ENCODE results near the gene MS4A2.
"Not testable (repeated sequence)": the region's sequence is repeated elsewhere in the genome, so short reads cannot be mapped to it uniquely, and the experiment has no call there.

Gene MS4A2

DNA sequence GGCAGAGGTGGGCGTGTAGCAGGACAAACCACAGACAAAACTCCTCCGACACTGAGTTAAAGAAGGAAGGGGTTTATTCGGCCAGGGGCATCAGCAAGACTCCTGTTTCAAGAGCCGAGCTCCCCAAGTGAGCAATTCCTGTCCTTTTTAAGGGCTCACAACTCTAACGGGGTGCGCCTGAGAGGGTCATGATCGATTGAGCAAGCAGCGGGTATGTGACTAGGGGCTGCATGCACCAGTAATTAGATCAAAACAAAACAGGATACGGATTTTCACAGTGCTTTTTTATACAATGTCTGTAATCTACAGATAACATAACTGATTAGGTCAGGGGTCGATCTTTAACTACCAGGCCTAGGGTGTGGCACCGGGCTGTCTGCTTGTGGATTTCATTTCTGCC, 12.9 kb downstream of the MS4A2 start:
- DNase-seq (ENCODE audit: low read depth in 2 of 2) = not testable (repeated sequence)

DNA sequence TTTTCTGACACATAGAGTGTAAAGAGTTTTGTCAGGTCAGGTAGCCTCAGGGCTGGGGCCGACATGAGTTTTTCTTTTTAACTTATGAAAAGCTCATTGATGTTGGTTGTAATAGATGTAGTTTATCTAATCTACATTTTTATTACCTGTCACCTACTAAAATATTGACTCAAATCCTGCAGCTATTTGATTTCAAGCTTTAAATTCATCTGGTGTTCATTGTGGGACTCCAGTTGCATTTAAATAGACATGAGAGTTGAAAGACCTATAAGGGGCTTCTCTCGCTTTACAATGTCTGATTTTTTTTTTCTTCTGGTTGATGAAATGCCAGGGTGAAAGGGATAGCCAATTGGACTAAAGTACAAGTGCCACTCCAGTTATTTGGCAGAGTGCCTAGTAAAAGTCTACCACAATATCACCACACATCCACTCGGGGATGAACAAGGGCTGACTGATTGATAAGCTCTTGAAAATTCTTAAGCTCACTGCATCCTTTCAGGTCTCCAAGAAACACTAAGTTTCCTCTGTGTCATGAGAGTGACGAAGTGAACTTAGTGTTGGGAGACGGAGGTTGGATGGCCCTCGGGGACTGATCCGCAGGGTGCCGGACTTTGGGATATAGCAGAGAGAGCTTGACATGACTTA, 16.1 kb downstream of the MS4A2 start:
- DNase-seq (ENCODE audit: low read depth in 2 of 2) = not testable (repeated sequence)

DNA sequence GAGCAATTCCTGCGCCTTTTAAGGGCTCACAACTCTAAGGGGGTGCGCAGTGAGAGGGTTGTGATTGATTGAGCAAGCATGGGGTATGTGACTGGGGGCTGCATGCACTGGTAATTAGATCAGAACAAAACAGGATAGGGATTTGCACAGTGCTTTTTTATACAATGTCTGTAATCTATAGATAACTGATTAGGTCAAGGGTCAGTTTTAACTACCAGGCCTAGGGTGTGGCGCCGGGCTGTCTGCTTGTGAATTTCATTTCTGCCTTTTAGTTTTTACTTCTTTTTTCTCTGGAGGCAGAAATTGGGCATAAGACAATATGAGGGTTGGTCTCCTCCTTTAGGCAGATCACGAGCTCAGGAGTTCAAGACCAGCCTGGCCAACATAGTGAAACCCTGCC, 20.2 kb downstream of the MS4A2 start:
- not testable (repeated sequence) for DNase-seq (ENCODE audit: low read depth in 2 of 2)

DNA sequence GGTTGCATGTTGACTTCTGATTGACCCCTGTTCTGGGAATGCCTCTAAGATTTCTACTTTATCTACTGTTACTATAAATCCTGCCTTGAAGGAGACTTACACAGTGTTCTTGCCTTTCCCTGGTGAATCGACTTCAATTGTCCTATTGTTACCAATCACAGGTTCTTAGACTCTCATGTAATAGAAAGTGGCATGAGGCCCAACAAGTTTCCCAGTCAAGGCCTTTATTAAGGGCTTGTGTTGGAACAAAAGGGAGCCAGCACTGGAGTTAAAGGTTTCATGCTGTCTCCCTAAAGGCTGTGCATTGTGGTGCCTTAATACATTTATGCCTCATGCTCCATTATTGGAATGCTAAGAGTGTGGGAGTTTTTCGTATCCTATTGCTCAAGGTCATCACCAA, 23.3 kb downstream of the MS4A2 start:
- no peak for DNase-seq (ENCODE audit: low read depth in 2 of 2)

DNA sequence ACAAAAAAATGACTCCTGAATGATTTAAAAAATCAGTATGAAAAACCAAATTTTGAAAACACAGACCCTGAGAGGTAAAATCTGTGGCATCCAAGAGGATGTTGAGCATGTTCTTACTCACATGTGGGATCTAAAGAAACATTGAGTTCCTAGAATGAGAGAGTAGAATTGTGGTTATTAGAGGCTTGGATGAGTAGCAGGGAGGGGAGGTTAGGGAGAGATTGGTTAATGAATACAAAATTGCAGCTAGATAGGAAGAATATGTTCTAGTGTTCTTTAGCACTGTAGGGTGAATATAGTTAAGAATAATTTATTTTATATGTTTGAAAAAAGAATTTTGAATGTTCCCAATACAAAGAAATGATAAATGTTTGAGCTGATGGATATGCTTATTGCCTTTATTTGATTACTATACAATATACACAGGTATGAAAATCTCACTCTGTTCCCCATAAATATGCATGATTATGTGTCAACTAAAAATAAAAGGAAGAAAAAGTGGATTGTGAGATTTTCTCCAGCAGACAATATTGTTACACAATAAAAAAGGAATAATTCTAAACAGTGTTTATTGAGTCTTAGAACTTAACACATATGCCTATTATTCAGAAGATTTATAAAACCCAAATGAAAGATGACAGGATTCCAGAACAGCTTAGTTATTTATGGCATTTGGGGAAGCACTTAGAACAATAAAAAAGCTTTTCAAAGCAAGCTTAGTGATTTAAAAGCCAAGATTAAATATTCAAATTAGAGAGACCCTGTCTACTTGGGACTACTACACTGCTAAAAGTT, 28.7 kb downstream of the MS4A2 start:
- no peak for DNase-seq (ENCODE audit: low read depth in 2 of 2)

DNA sequence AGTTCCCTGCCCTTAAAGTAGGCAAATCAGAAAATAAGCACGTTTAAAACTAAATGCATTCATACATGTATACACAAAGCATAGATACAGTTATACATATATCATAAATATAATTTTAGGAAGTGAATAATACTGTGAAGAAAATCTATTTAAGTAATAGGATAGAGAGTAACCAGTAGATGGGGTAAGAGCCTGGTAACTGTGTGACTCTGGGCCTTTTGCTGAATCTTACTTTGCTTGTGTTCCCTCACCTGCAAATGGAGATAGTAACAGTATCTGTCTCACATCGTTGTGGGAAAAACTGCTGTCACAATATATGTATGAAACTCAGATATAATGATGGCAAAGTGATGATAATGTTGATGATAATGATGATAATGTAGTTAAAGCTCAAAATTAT, 29.9 kb downstream of the MS4A2 start:
- no peak for DNase-seq (ENCODE audit: low read depth in 2 of 2)

DNA sequence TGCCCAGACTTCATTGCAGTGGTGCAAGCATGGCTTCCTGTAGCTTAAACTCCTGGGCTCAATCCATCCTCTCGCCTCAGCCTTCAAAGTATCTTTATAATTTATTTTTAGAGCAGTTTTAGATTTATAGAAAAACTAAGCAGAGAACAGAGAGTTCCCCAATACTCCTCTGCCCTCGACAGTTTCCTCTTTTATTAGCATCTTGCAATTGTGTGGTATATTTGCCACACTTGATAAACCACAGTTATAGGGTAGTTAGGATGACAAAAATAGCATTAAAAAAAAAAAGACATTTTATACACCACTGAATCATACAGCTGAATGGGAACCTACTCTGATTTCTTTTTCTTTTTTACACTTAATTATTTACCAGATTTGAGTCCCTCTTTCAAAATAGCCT, 31.2 kb downstream of the MS4A2 start:
- no peak for DNase-seq (ENCODE audit: low read depth in 2 of 2)

DNA sequence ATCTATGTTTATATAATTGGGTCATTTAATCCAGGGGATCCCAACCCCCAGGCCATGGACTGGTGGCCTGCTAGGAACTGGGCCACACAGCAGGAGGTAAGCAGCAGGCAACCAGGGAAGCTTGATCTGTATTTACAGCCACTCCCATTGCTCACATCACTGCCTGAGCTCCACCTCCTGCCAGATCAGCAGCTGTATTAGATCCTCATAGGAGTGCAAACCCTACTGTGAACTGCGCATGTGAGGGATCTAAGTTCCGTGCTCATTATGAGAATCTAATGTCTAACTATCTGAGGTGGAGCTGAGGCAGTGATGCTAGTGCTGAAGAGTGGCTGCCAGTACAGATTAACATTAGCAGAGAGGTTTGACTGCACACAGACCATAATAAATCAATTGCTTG, 32.8 kb downstream of the MS4A2 start:
- no peak for DNase-seq (ENCODE audit: low read depth in 2 of 2)

DNA sequence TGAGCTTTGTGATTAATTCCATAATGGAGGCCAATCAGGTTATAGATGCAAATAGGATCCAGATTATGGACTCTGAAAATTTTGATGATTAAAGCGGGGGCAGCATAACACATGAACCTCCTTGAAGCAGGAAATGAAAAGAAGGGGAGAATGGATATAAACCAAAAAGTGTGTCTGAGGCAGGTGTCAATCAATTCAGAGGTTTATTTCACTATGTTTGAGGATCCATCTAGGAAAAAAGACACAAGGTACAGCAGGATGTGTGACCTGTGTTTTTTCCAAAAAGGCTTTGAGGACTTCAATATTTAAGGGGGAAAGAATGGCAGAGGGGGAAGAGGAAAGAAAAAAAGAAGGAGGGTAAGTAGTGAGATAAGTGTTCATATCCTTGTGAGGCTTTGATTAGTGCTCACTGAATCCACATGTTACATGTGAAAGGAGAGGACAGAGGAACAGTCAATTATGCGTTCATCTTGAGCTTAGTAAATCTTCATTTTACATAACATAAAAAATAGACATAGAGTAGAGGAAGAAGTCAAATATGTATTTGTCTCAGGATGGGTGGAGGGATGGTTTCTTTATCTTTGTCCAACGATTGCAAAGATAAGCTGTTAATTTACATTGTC, 34.1 kb downstream of the MS4A2 start:
- no peak for DNase-seq (ENCODE audit: low read depth in 2 of 2)

DNA sequence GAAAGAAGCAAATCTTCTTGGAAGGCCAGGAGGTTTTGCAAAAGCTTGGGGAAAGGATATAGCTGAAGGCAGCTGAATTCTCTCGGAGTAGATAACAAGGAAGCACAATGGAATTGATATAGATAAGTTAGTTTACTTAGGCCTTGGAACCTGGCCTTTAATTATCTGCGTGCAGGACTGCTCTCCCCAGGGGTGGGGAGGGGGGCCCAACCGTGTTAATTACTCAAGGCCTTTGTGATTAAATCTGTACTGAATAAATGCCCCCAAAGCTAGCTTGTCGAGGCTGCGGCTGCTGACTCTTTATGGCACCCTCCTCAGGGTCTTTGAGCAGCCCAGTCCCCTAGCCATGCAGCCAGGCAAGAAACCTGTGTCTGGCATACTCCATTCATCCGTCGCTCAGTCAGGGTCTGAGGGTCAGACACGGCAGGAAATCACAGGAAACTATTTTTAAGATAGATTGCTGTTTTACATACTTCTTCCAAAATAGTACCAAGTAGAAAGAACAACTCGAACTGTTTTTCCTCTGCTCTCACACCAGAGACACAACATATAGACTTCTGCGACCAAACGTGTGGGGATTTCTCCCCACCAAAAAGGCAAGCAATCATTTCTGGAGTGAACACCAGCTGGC, 36.5 kb downstream of the MS4A2 start:
- no peak for DNase-seq (ENCODE audit: low read depth in 2 of 2)

DNA sequence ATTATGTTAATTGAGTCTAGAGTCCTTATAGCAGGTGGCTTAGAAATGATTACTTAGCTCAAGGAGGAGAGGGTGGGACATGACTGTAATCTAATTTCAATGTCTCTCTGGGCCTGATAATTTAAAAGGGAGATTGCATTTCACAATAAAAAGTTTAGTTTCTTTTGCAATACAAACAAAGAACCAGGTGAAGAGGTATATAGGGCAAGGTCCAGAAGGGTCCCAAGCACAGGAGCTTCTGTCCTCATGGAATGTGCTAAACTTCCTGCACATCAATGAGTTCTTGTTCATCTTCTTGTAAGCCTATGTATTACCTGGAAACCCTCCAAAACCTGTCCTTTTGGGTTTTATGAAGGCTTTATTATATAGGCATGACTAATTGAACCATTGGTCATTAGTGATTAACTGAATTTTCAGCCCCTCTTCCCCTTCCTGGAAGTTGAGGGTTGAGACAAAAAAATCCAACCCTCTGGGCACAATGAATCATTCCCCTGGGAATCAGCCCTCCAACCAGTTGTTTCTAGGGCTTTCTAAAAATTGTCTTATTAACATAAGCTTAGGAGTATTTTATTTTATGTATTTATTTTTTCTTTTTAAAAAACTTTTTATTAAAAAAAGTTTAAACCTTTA, 37.6 kb downstream of the MS4A2 start:
- no peak for DNase-seq (ENCODE audit: low read depth in 2 of 2)

DNA sequence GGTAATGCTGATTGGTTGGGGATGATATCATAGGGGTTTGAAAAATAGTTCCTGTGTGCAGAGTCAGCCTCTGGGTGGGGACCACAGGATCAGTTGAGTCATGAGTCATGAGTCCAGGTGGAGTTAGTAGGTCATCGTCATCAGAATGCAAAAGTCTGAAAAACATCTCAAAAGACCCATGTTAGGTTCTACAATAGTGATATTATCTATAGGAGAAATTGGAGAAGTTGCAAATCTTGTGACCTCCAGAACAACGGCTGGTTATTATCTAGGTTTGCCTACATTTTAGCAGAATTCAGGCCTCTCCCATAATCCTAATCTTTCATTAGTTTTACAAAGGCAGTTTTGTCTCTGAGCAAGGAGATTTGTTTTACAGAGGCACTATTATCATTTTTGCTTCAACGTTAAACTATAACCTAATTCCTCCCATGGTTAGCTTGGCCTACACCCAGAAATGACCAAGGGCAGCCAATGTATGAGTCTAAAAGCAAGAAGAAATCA, 38.9 kb downstream of the MS4A2 start:
- DNase-seq (ENCODE audit: low read depth in 2 of 2) = no peak

DNA sequence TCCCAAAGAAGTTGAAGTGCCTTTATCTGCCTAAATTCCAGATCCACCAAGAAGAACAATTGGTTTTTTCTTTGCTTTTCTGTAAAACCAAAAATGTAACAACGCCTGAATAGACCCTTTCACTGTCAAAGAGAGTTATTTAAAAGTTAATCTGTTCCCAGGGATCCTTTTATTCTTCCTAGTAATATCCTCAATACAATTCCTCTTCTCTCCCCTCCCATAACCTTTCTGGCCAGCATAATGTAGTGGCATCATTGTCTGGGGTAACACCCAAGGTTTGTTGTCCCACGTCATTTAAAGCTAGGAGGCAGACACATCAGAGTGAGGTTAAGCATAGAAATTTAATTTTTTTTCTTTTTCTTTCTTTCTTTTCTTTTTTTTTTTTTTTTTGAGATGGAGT, 39.9 kb downstream of the MS4A2 start:
- no peak for DNase-seq (ENCODE audit: low read depth in 2 of 2)

DNA sequence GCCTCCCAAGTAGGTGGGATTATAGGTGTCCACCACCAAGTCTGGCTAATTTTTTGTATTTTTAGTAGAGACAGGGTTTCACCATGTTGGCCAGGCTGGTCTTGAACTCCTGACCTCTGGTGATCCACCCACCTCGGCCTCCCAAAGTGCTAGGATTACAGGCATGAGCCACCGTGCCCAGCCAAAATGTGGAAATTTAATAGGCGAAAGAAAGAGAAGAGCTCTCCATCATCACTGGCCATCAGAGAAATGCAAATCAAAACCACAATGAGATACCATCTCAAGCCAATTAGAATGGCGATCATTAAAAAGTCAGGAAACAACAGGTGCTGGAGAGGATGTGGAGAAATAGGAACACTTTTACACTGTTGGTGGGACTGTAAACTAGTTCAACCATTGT, 40.4 kb downstream of the MS4A2 start:
- not testable (repeated sequence) for DNase-seq (ENCODE audit: low read depth in 2 of 2)

DNA sequence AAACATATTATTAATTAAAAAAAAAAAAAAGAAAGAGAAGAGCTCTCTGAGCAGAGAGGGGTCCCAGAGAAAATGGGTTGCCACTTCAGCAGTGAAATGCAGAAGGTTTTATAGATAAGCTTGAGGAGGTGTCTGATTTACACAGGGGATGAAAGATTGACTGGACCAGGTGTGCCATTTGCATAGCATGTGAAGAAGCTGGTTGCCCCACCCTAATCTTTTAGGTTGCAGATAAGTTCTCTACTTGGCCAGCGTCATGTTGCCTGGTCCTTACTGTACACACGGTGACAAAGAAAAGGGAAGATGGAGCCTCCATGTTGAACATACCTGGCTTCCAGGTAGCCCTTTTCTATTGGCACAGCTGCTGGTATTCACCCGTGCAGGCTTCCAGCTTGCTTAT, 41.4 kb downstream of the MS4A2 start:
- DNase-seq (ENCODE audit: low read depth in 2 of 2) = no peak

DNA sequence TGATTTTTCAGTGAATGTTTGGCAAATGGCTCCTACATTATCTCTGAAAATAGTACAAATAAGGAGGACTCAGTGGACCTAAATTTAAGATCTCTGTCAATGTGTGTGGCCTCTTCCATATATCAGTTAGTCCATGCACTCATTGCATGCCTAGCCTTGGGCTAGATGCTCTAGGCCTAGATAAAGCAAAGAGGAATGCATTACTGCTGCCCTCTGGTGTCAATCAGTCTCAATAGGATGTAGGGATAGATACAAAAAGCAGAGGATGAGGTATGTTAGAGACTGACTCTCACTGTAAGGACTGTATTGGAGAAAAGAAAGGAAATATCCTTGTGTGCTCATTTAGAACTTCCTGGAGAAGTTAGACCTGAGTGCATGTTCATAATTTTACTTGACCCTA, 42.0 kb downstream of the MS4A2 start:
- no peak for DNase-seq (ENCODE audit: low read depth in 2 of 2)

DNA sequence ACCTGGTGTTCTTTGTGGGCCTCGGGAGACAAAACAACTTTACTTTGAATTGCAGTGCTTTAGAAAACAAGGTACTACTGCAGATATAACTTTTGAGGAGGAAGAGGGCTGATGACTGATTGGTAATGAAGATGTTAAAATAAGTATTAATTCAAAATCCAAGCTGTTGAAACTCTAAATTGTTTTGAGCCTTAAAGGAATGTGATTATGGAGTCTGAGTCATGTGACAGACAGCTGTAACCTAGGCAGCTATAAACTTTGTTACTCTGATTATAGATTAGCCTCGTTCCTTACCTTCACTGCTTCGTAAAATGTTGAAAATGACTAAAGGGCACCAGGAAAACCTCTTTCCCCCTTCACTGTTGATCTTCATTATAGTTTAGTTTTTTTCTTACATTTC, 43.4 kb downstream of the MS4A2 start:
- no peak for DNase-seq (ENCODE audit: low read depth in 2 of 2)

DNA sequence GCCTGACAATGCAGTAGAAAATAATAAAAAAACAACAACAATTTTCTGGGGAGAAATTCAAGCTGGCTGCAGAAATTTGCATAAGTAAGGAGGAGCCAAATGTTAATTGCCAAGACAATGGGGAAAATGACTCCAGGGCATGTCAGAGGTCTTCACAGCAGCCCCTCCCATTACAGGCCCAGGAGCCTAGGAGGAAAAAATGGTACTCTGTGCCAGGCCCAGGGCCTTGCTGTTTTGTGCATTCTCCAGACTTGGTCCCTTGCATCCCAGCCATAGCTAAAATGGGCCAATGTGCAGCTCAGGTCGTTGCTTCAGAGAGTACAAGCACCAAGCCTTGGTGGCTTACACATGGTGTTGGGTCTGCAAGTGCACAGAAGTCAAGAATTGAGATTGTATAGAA, 45.5 kb downstream of the MS4A2 start:
- no peak for DNase-seq (ENCODE audit: low read depth in 2 of 2)

DNA sequence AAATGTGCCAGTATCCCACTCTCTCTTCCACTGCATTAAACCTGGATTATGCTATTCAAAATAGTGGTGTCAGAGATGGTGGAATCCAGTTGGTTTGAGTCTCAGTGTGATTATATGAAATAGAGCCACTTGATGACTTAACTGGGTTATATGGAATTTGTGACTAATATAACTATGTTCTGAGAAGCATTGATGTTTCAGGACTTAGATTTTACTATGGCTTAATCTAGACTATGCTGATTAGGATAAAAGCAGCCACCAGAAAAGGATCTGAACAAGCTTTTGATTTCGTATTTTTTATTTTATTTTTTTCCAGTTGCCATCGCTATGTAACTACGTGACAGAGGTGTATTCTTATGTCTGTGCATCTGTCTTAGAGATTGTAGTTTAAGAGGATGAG, 55.3 kb downstream of the MS4A2 start:
- no peak for DNase-seq (ENCODE audit: low read depth in 2 of 2)

DNA sequence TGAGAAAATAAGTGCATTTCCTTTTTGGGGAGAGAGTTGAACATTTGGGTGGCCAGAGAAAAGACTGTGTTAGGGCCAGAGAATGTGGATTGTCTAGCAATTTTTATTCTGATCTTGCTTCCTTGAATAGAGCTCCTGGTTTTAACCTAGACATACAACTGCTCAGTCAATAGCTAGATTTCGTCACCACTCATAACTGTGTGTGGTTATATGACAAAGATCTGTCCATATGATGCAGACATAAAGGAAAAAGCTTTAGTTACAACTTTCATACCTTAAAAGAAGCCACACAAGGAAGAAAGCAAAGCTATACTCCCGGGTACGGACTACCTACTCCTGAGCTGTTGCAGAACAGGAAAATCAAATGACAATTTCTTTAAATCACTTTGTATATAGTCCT, 57.2 kb downstream of the MS4A2 start:
- no peak for DNase-seq (ENCODE audit: low read depth in 2 of 2)

Data from stimulated activated CD8-positive, alpha-beta memory T cell treated with anti-CD3 and anti-CD28 coated beads, Interleukin-7, amount 100 ng/mL, for 4 hours (primary cell).